DMS153 (cell line): ENCODE results near the gene MARCHF6.
"Not testable (repeated sequence)": the region's sequence is repeated elsewhere in the genome, so short reads cannot be mapped to it uniquely, and the experiment has no call there.

Source experiments
- DNase-seq: peaks from one replicate; lab custom pipeline; 2025; lab: John Stamatoyannopoulos, UW

The MARCHF6 gene

GRCh38 chr5:10353241-10354047 lies at the start of gene MARCHF6:
TSS of gene MARCHF6 (plus strand) at chr5:10353695. CDS start at chr5:10353899, 204 bp downstream.
- DNase-seq, result peak; percentile 99

GRCh38 chr5:10303699-10304170 lies 49.8 kb upstream of the MARCHF6 start:
- DNase-seq, result no peak

GRCh38 chr5:10304932-10305331 lies 48.6 kb upstream of the MARCHF6 start:
- peak; percentile 26 for DNase-seq

GRCh38 chr5:10306114-10306513 lies 47.4 kb upstream of the MARCHF6 start:
- no peak for DNase-seq

GRCh38 chr5:10306806-10307205 lies 46.7 kb upstream of the MARCHF6 start:
- no peak for DNase-seq

- peak; percentile 70 for DNase-seq
Observed at GRCh38 chr5:10307206-10308148, 46.0 kb upstream of the MARCHF6 start, which contains the start of gene CMBL. TSS of gene CMBL (minus strand) at chr5:10307902. CDS start at chr5:10290762, 17,140 bp downstream.

GRCh38 chr5:10308844-10309243 lies 44.7 kb upstream of the MARCHF6 start:
- DNase-seq, result no peak

GRCh38 chr5:10310066-10310779 lies 43.3 kb upstream of the MARCHF6 start:
- DNase-seq, result peak; percentile 81

GRCh38 chr5:10310835-10311570 lies 42.5 kb upstream of the MARCHF6 start:
- not testable (repeated sequence) for DNase-seq

- DNase-seq, result no peak
Observed at GRCh38 chr5:10311595-10312425, 41.7 kb upstream of the MARCHF6 start.

GRCh38 chr5:10315201-10315600 lies 38.3 kb upstream of the MARCHF6 start:
- DNase-seq, result no peak

GRCh38 chr5:10315824-10316509 lies 37.5 kb upstream of the MARCHF6 start:
- no peak for DNase-seq

- DNase-seq, result no peak
Observed at GRCh38 chr5:10317825-10318682, 35.4 kb upstream of the MARCHF6 start.

- no peak for DNase-seq
Observed at GRCh38 chr5:10319202-10319851, 34.2 kb upstream of the MARCHF6 start.

- DNase-seq, result no peak
Observed at GRCh38 chr5:10320793-10321192, 32.7 kb upstream of the MARCHF6 start.

- no peak for DNase-seq
Observed at GRCh38 chr5:10321882-10322281, 31.6 kb upstream of the MARCHF6 start.

- DNase-seq, result no peak
Observed at GRCh38 chr5:10323588-10324488, 29.7 kb upstream of the MARCHF6 start.
